GM21619 (cell line): ENCODE data around the gene SERPINB11.
"Not testable (repeated sequence)": the region's sequence is repeated elsewhere in the genome, so short reads cannot be mapped to it uniquely, and the experiment has no call there.

Experiments used
- ATAC-seq: cut with Tn5 transposase; IDR thresholded peaks from one replicate; pipeline ENCODE4 v1.9.1; 2021; ENCODE audit not compliant: unreplicated experiment

SERPINB11 gene

GRCh38 chr18:63702660-63703059 is at the start of gene SERPINB11:
TSS of gene SERPINB11 (plus strand) at chr18:63702960. CDS start at chr18:63710194, 7,234 bp downstream.
- ATAC-seq = no peak

- ATAC-seq = not testable (repeated sequence)
Observed at GRCh38 chr18:63658920-63659319, 43.8 kb upstream of the SERPINB11 start.

- ATAC-seq = not testable (repeated sequence)
Observed at GRCh38 chr18:63661750-63662149, 41.0 kb upstream of the SERPINB11 start, which contains the start of gene SERPINB3. TSS of gene SERPINB3 (minus strand) at chr18:63661893. CDS start at chr18:63661216, 677 bp downstream.

- ATAC-seq = no peak
Observed at GRCh38 chr18:63664571-63664970, 38.2 kb upstream of the SERPINB11 start.

GRCh38 chr18:63676526-63677323 is 26.0 kb upstream of the SERPINB11 start:
- ATAC-seq = peak; percentile 72

GRCh38 chr18:63677500-63678225 is 25.1 kb upstream of the SERPINB11 start:
- ATAC-seq = no peak

- no peak for ATAC-seq
Observed at GRCh38 chr18:63679820-63680606, 22.7 kb upstream of the SERPINB11 start.

GRCh38 chr18:63681449-63682340 is 21.1 kb upstream of the SERPINB11 start:
- no peak for ATAC-seq

- no peak for ATAC-seq
Observed at GRCh38 chr18:63683152-63683551, 19.6 kb upstream of the SERPINB11 start.

GRCh38 chr18:63683890-63684289 is 18.9 kb upstream of the SERPINB11 start:
- no peak for ATAC-seq

- no peak for ATAC-seq
Observed at GRCh38 chr18:63684718-63685117, 18.0 kb upstream of the SERPINB11 start.

GRCh38 chr18:63686871-63687270 is 15.9 kb upstream of the SERPINB11 start:
- no peak for ATAC-seq

GRCh38 chr18:63689064-63689463 is 13.7 kb upstream of the SERPINB11 start:
- ATAC-seq = no peak

GRCh38 chr18:63697097-63697660 is 5.6 kb upstream of the SERPINB11 start:
- ATAC-seq = no peak

GRCh38 chr18:63700501-63700900 is 2.3 kb upstream of the SERPINB11 start:
- no peak for ATAC-seq

GRCh38 chr18:63701952-63702351 is 808 bp upstream of the SERPINB11 start:
- no peak for ATAC-seq

GRCh38 chr18:63705401-63705800 is 2.6 kb downstream of the SERPINB11 start:
- ATAC-seq = no peak

- ATAC-seq = no peak
Observed at GRCh38 chr18:63707816-63708215, 5.1 kb downstream of the SERPINB11 start.

GRCh38 chr18:63708650-63709049 is 5.9 kb downstream of the SERPINB11 start:
- no peak for ATAC-seq
